Endothelial cell (in vitro differentiated cells): Measurements from ENCODE around the gene DVL1. TPM values are rescaled to one million over a fixed set of nuclear protein-coding genes. Genes with fewer than 3 reads are reported as not detected.

Source experiments
- DNase-seq: peaks from one replicate; pipeline ENCODE4 v3.0.0; 2021; ENCODE audit warnings: low spot score
- H3K27ac Mint-ChIP-seq: one replicate; pipeline ENCODE4 v1.8.0; 2021; ENCODE audit warnings: mixed read lengths, inconsistent platforms; ENCODE audit not compliant: unreplicated experiment
- H3K27me3 Mint-ChIP-seq: one replicate; pipeline ENCODE4 v1.8.0; 2021; ENCODE audit warnings: mild to moderate bottlenecking, moderate library complexity, mixed read lengths, inconsistent platforms; ENCODE audit not compliant: unreplicated experiment
- H3K36me3 Mint-ChIP-seq: one replicate; pipeline ENCODE4 v1.8.0; 2021; ENCODE audit warnings: mild to moderate bottlenecking, low read depth, mixed read lengths, inconsistent platforms; ENCODE audit not compliant: unreplicated experiment
- H3K4me1 Mint-ChIP-seq: one replicate; pipeline ENCODE4 v1.8.0; 2021; ENCODE audit warnings: mild to moderate bottlenecking, mixed read lengths, inconsistent platforms; ENCODE audit not compliant: unreplicated experiment
- H3K4me3 Mint-ChIP-seq: one replicate; pipeline ENCODE4 v1.8.0; 2021; ENCODE audit warnings: mild to moderate bottlenecking, mixed read lengths, inconsistent platforms; ENCODE audit not compliant: unreplicated experiment
- H3K9me3 Mint-ChIP-seq: one replicate; pipeline ENCODE4 v1.8.0; 2021; ENCODE audit warnings: mixed read lengths, inconsistent platforms; ENCODE audit not compliant: unreplicated experiment
- CTCF ChIP-seq: fragments of 200-600 bp; sonication (generic); IDR thresholded peaks from one replicate; pipeline ENCODE4 v1.5.0; 2021; ENCODE audit warnings: antibody characterized with exemption; ENCODE audit not compliant: unreplicated experiment
- total RNA-seq: library from RNA; stranded (reverse); fragmentation: NEBNext Ultra II Directional; extraction: Animal tissue kit (Norgen Biotek cat#: 25700); gene quantifications from one replicate; pipeline ENCODE4 v1.2.1, GENCODE V29; 2021; ENCODE audit not compliant: unreplicated experiment

DVL1 gene
- total RNA-seq, 1 donor from 2014 or later = 26.7 TPM

- H3K4me3 Mint-ChIP-seq = peak overlapping the region; percentile 85
- TF ChIP-seq CTCF = no peak
- H3K4me1 Mint-ChIP-seq = peaks cover 16% of the 10 kb centered on the region
- no peak overlapping the region for H3K27ac Mint-ChIP-seq
- peaks cover 14% of the 10 kb centered on the region for H3K36me3 Mint-ChIP-seq
- no peak for DNase-seq
- H3K9me3 Mint-ChIP-seq = no peaks in the 10 kb centered on the region
- peaks cover 20% of the 10 kb centered on the region for H3K27me3 Mint-ChIP-seq
Measured at GRCh38 chr1:1325288-1326074, 23.7 kb downstream of the DVL1 start.

GRCh38 chr1:1324524-1325287 is 24.5 kb downstream of the DVL1 start, which contains the start of the genes CPTP and INTS11:
Gene CPTP (plus strand): TSS chr1:1324802. CDS start chr1:1326911, 2,109 bp downstream.
Gene INTS11 (minus strand): TSS chr1:1324660. CDS start chr1:1324608, 52 bp downstream.
- peaks cover 10% of the 10 kb centered on the region for H3K36me3 Mint-ChIP-seq
- peak within 1 kb of the TSS; percentile 72 for H3K27ac Mint-ChIP-seq
- peaks cover 17% of the 10 kb centered on the region for H3K27me3 Mint-ChIP-seq
- TF ChIP-seq CTCF = no peak
- DNase-seq = peak; percentile 95
- H3K9me3 Mint-ChIP-seq = no peaks in the 10 kb centered on the region
- H3K4me3 Mint-ChIP-seq = peak within 1 kb of the TSS; percentile 94
- peaks cover 16% of the 10 kb centered on the region for H3K4me1 Mint-ChIP-seq

GRCh38 chr1:1324084-1324523 is 25.1 kb downstream of the DVL1 start:
- no peak for TF ChIP-seq CTCF

GRCh38 chr1:1322952-1323351 is 26.3 kb downstream of the DVL1 start:
- Mint-ChIP-seq H3K27ac (no peak overlapping the region), H3K4me3 (peak overlapping the region; percentile 94), H3K27me3 (peaks cover 12% of the 10 kb centered on the region), H3K9me3 (no peaks in the 10 kb centered on the region), H3K4me1 (peaks cover 16% of the 10 kb centered on the region), H3K36me3 (peaks cover 11% of the 10 kb centered on the region)
- no peak for TF ChIP-seq CTCF
- no peak for DNase-seq

More at GRCh38 chr1:1324084-1324523, 25.1 kb downstream of the DVL1 start:
- Mint-ChIP-seq H3K4me1 (peaks cover 16% of the 10 kb centered on the region), H3K9me3 (no peaks in the 10 kb centered on the region), H3K27me3 (peaks cover 15% of the 10 kb centered on the region), H3K4me3 (peak overlapping the region; percentile 89), H3K36me3 (peaks cover 10% of the 10 kb centered on the region), H3K27ac (no peak overlapping the region)
- no peak for DNase-seq
